Measurements from ENCODE around the gene ADCK2. TPM values are rescaled to one million over a fixed set of nuclear protein-coding genes. Genes with fewer than 3 reads are reported as not detected.
"Not testable (repeated sequence)": the region's sequence is repeated elsewhere in the genome, so short reads cannot be mapped to it uniquely, and the experiment has no call there.

Gene ADCK2
- total and polyA plus RNA-seq, 12 donors, result 6.8 to 33.9 (median 12.8) TPM

DNA sequence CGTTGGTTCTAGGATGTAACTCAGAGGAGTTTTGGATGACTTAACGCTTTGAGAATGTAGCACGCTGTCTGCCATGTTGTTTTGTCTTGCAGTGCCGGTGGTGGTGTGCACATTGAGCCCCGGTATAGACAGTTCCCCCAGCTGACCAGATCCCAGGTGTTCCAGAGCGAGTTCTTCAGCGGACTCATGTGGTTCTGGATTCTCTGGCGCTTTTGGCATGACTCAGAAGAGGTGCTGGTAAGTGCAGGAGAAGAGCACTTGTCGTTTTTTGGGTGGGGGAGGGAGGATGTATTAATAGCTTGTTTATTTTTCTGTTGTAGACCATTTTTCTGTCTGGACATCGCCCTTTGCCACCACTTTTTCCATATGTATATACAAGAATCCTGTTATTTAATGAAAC lies 30.0 kb downstream of the ADCK2 start:
- Histone ChIP-seq H3K9me3 (replicated peaks in 1 of 3) (no peaks in the 10 kb centered on the region), H3K27ac (no peak overlapping the region), H3K4me1 (replicated peaks in 1 of 2) (peaks cover 7 to 16% of the 10 kb centered on the region in 2 donors), H3K36me3 (replicated peaks in 1 of 2) (peaks cover 0 to 29% of the 10 kb centered on the region in 2 donors), H3K27me3 (no peaks in the 10 kb centered on the region), H3K4me3 (no peak overlapping the region)
- no peak for TF ChIP-seq POLR2A (IDR thresholded peaks at IDR 0.05)
- TF ChIP-seq, protein P1, sequence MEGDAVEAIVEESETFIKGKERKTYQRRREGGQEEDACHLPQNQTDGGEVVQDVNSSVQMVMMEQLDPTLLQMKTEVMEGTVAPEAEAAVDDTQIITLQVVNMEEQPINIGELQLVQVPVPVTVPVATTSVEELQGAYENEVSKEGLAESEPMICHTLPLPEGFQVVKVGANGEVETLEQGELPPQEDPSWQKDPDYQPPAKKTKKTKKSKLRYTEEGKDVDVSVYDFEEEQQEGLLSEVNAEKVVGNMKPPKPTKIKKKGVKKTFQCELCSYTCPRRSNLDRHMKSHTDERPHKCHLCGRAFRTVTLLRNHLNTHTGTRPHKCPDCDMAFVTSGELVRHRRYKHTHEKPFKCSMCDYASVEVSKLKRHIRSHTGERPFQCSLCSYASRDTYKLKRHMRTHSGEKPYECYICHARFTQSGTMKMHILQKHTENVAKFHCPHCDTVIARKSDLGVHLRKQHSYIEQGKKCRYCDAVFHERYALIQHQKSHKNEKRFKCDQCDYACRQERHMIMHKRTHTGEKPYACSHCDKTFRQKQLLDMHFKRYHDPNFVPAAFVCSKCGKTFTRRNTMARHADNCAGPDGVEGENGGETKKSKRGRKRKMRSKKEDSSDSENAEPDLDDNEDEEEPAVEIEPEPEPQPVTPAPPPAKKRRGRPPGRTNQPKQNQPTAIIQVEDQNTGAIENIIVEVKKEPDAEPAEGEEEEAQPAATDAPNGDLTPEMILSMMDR (IDR thresholded peaks at IDR 0.05), result no peak
- no peak for DNase-seq
- intact Hi-C loops (cut with DNase I), result no loop called here
- WGBS, 4 donors, result 87 to 93% (median 90%) methylated on average over 10 of the region's 10 CpGs

DNA sequence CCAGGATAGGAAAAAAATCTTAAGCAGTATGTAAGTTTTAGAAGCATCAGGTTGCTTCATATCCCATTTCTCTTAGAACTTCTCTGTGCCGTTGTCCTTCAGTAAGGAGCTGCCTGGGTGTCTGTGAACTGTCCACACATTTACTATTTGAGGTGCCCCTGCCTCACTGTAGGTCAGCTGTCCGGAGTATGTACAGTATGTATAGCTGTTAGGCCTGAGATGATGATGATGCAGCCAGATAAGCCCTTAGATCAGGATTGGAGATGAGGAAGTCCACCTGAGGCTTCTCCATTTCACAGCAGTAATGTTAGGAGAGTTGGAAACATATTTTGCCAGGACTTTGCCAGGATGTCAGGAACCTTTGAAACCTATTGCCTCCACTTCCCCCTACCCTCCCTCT lies 31.5 kb downstream of the ADCK2 start:
- DNase-seq, result no peak
- intact Hi-C loops (cut with DNase I), result no loop called here
- H3K27ac ChIP-seq, result no peak overlapping the region
- H3K9me3 ChIP-seq (replicated peaks in 1 of 3), result no peaks in the 10 kb centered on the region
- peaks cover 5% of the 10 kb centered on the region in 2 donors for H3K4me1 ChIP-seq (replicated peaks in 1 of 2)
- TF ChIP-seq, protein P1 (IDR thresholded peaks at IDR 0.05), result no peak
- no peak for TF ChIP-seq POLR2A (IDR thresholded peaks at IDR 0.05)
- peaks cover 0 to 29% of the 10 kb centered on the region in 2 donors for H3K36me3 ChIP-seq (replicated peaks in 1 of 2)
- H3K27me3 ChIP-seq, result no peaks in the 10 kb centered on the region
- H3K4me3 ChIP-seq, result no peak overlapping the region
- WGBS, 4 donors, result 89 to 97% (median 92%) methylated on average over 2 of the region's 2 CpGs

DNA sequence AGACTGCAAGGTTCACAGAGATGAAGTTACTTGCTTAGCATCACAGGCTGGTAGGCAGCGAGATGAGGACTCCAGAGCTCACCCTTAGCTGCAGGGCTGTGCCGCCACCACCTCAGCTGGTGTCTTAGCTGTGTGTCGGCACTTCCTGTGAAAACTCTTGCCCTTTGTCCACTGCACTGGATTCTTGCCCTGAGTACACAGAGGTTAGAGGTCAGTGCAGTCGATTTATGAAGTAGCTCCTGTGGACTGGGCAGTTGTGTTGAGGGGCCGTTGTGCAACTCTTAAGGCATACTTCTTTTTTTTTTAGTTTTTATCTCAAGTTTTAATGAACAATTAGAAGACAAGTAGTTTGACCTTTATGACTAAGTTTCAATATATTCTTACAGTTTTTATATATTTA lies 34.4 kb downstream of the ADCK2 start:
- Histone ChIP-seq H3K36me3 (replicated peaks in 1 of 2) (peaks cover 0 to 29% of the 10 kb centered on the region in 2 donors), H3K4me3 (no peak overlapping the region), H3K27ac (no peak overlapping the region), H3K4me1 (replicated peaks in 1 of 2) (no peaks in the 10 kb centered on the region), H3K27me3 (no peaks in the 10 kb centered on the region), H3K9me3 (replicated peaks in 1 of 3) (no peaks in the 10 kb centered on the region)
- no peak for TF ChIP-seq POLR2A (IDR thresholded peaks at IDR 0.05)
- TF ChIP-seq, protein P1 (IDR thresholded peaks at IDR 0.05), result no peak
- no peak for DNase-seq
- 84 to 87% (median 86%) methylated on average over 5 of the region's 5 CpGs for WGBS, 4 donors
- intact Hi-C loops (cut with DNase I), result no loop called here

DNA sequence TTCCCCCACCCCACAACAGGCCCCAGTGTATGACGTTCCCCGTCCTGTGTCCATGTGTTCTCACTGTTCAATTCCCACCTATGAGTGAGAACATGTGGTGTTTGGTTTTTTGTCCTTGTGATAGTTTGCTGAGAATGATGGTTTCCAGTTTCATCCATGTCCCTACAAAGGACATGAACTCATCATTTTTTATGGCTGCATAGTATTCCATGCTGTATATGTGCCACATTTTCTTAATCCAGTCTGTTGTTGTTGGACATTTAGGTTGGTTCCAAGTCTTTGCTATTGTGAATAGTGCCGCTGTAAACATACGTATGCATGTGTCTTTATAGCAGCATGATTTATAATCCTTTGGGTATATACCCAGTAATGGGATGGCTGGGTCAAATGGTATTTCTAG lies 36.0 kb downstream of the ADCK2 start:
- peaks cover 0 to 29% of the 10 kb centered on the region in 2 donors for H3K36me3 ChIP-seq (replicated peaks in 1 of 2)
- H3K4me3 ChIP-seq; H3K9me3 ChIP-seq (replicated peaks in 1 of 3); H3K4me1 ChIP-seq (replicated peaks in 1 of 2); DNase-seq; H3K27ac ChIP-seq; H3K27me3 ChIP-seq; intact Hi-C loops (cut with DNase I): not testable (repeated sequence)
- 93 to 97% (median 95%) methylated on average over 4 of the region's 4 CpGs for WGBS, 4 donors

DNA sequence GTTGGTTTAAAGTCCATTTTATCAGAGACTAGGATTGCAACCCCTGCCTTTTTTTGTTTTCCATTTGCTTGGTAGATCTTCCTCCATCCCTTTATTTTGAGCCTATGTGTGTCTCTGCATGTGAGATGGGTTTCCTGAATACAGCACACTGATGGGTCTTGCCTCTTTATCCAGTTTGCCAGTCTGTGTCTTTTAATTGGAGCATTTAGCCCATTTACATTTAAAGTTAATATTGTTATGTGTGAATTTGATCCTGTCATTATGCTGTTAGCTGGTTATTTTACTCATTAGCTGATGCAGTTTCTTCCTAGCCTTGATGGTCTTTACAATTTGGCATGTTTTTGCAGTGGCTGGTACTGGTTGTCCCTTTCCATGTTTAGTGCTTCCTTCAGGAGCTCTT lies 39.6 kb downstream of the ADCK2 start:
- H3K4me3 ChIP-seq; H3K9me3 ChIP-seq (replicated peaks in 1 of 3); H3K27me3 ChIP-seq; H3K4me1 ChIP-seq (replicated peaks in 1 of 2); DNase-seq; H3K36me3 ChIP-seq (replicated peaks in 1 of 2); intact Hi-C loops (cut with DNase I); H3K27ac ChIP-seq: not testable (repeated sequence)
